ENCODE results near the gene TTLL4. TPM values are rescaled to one million over a fixed set of nuclear protein-coding genes. Genes with fewer than 3 reads are reported as not detected.

The TTLL4 gene
- total RNA-seq, 1 donor from 2014 or later = 33.8 TPM

DNA sequence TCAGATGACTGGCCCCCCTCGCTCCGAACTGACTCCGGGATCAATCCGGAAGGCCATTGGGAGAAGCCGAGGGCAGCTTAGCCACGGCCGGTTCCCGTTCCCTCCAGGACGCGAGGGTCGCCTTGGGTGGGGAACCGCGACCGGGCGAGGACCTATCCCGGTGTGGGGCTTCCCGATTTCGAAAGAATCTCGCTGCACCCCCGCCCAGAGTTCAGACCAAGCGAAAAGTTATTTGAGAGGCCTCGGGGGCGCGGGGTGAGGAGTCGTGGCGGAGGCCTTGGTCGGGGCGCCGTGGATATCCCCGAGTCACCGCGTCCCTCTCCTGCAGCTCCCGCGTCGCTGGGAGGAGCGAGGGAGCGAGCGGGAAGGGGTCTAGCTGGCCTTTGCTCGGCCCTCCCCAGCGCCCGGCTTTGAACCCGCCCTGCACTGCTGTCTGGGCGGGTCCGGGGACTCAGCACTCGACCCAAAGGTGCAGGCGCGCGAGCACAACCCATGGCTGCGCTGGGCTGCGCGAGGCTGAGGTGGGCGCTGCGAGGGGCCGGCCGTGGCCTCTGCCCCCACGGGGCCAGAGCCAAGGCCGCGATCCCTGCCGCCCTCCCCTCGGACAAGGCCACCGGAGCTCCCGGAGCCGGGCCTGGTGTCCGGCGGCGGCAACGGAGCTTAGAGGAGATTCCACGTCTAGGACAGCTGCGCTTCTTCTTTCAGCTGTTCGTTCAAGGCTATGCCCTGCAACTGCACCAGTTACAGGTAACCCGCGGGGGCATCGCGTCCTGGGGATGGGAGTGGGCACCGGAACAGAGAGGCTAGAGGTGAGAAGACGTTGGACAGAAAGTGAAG is 71.3 kb downstream of the TTLL4 start, which contains the start of gene CYP27A1:
Gene CYP27A1, plus strand, starts transcription at position 457 of the 837 bp plus-strand sequence. Its CDS starts 36 bp downstream, at position 493.
- no peaks in the 10 kb centered on the region for H3K79me2 ChIP-seq (ENCODE audit: insufficient read depth, low read length)
- H3K4me1 ChIP-seq (ENCODE audit: insufficient read depth, low read length) = peaks cover 12% of the 10 kb centered on the region
- no peak within 1 kb of the TSS for H3K27ac ChIP-seq (ENCODE audit: low read depth, low read length)
- H3K9me3 Mint-ChIP-seq (ENCODE audit: unreplicated experiment) = peaks cover 5% of the 10 kb centered on the region
- H4K20me1 ChIP-seq (ENCODE audit: insufficient read depth, low read length) = no peaks in the 10 kb centered on the region
- peak within 1 kb of the TSS; percentile 51 for H3K4me3 ChIP-seq (ENCODE audit: insufficient read depth, low read depth, low read length)
- peak within 1 kb of the TSS; percentile 86 for H3K4me3 Mint-ChIP-seq (ENCODE audit: unreplicated experiment)
- DNase-seq (ENCODE audit: low read depth) (no peak), FAIRE-seq (no peak)
- peak within 1 kb of the TSS; percentile 90 for H3K4me2 ChIP-seq (ENCODE audit: low read length)
- no peaks in the 10 kb centered on the region for H3K4me1 Mint-ChIP-seq (ENCODE audit: low read depth, unreplicated experiment)
- H3K27me3 ChIP-seq (ENCODE audit: insufficient read depth, low read length) = peaks cover 4% of the 10 kb centered on the region
- peaks cover 3% of the 10 kb centered on the region for H3K9me3 ChIP-seq (ENCODE audit: insufficient read depth, low read depth, low read length)
- H3K36me3 Mint-ChIP-seq (ENCODE audit: low read depth, unreplicated experiment) = peaks cover 8% of the 10 kb centered on the region
- H3K27ac Mint-ChIP-seq (ENCODE audit: unreplicated experiment) = no peak within 1 kb of the TSS
- peaks cover 18% of the 10 kb centered on the region for H3K27me3 Mint-ChIP-seq (ENCODE audit: low read depth, unreplicated experiment)
- H3K36me3 ChIP-seq (ENCODE audit: insufficient read depth, low read length) = no peaks in the 10 kb centered on the region
- TF ChIP-seq EZH2 (IDR thresholded peaks at IDR 0.05; ENCODE audit: insufficient read depth, low read length) = no peak
- TF ChIP-seq, protein P1, sequence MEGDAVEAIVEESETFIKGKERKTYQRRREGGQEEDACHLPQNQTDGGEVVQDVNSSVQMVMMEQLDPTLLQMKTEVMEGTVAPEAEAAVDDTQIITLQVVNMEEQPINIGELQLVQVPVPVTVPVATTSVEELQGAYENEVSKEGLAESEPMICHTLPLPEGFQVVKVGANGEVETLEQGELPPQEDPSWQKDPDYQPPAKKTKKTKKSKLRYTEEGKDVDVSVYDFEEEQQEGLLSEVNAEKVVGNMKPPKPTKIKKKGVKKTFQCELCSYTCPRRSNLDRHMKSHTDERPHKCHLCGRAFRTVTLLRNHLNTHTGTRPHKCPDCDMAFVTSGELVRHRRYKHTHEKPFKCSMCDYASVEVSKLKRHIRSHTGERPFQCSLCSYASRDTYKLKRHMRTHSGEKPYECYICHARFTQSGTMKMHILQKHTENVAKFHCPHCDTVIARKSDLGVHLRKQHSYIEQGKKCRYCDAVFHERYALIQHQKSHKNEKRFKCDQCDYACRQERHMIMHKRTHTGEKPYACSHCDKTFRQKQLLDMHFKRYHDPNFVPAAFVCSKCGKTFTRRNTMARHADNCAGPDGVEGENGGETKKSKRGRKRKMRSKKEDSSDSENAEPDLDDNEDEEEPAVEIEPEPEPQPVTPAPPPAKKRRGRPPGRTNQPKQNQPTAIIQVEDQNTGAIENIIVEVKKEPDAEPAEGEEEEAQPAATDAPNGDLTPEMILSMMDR (IDR thresholded peaks at IDR 0.05; ENCODE audit: insufficient read depth, low read depth, low read length) = no peak
- peak within 1 kb of the TSS; percentile 82 for H2AFZ ChIP-seq (ENCODE audit: low read depth, low read length)
- peak within 1 kb of the TSS; percentile 78 for H3K9ac ChIP-seq (ENCODE audit: low read length)

DNA sequence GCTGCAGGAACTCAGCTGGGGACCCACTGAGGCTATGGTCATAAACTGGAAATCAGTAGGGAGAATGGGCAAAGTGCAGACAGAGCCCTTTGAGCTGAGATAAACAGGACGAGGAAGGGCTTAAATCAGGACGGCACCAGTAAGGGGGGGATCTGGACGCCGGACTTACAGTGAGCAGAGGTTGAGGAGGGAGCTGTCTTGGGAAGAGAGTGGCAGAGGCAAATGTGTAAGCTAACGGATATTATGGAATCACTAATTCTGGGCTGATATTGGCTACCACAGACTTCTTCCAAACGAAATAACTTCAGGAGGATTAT is 71.9 kb downstream of the TTLL4 start:
- DNase-seq (ENCODE audit: low read depth) = no peak

More for the DNA sequence above, 71.9 kb downstream of the TTLL4 start:
- H4K20me1 ChIP-seq (ENCODE audit: insufficient read depth, low read length) = no peaks in the 10 kb centered on the region
- H3K27me3 ChIP-seq (ENCODE audit: insufficient read depth, low read length) = peaks cover 4% of the 10 kb centered on the region
- H3K4me1 ChIP-seq (ENCODE audit: insufficient read depth, low read length) = peaks cover 12% of the 10 kb centered on the region
- peak overlapping the region; percentile 90 for H3K4me2 ChIP-seq (ENCODE audit: low read length)
- H3K9me3 ChIP-seq (ENCODE audit: insufficient read depth, low read depth, low read length) = peaks cover 3% of the 10 kb centered on the region
- Mint-ChIP-seq H3K36me3 (ENCODE audit: low read depth, unreplicated experiment) (peaks cover 5% of the 10 kb centered on the region), H3K4me3 (ENCODE audit: unreplicated experiment) (peak overlapping the region; percentile 86), H3K27ac (ENCODE audit: unreplicated experiment) (no peak overlapping the region), H3K27me3 (ENCODE audit: low read depth, unreplicated experiment) (peaks cover 18% of the 10 kb centered on the region), H3K9me3 (ENCODE audit: unreplicated experiment) (peaks cover under 1% of the 10 kb centered on the region), H3K4me1 (ENCODE audit: low read depth, unreplicated experiment) (no peaks in the 10 kb centered on the region)
- no peaks in the 10 kb centered on the region for H3K36me3 ChIP-seq (ENCODE audit: insufficient read depth, low read length)
- peak overlapping the region; percentile 78 for H3K9ac ChIP-seq (ENCODE audit: low read length)
- no peaks in the 10 kb centered on the region for H3K79me2 ChIP-seq (ENCODE audit: insufficient read depth, low read length)
- no peak overlapping the region for H3K27ac ChIP-seq (ENCODE audit: low read depth, low read length)
- FAIRE-seq = no peak
- TF ChIP-seq, protein P1 (IDR thresholded peaks at IDR 0.05; ENCODE audit: insufficient read depth, low read depth, low read length) = no peak
- no peak for TF ChIP-seq EZH2 (IDR thresholded peaks at IDR 0.05; ENCODE audit: insufficient read depth, low read length)
- peak overlapping the region; percentile 82 for H2AFZ ChIP-seq (ENCODE audit: low read depth, low read length)
- H3K4me3 ChIP-seq (ENCODE audit: insufficient read depth, low read depth, low read length) = peak overlapping the region; percentile 51

Measured in astrocyte (in vitro differentiated cells and primary cell).